ENCODE measurements around the gene LRRK1. TPM values are rescaled to one million over a fixed set of nuclear protein-coding genes. Genes with fewer than 3 reads are reported as not detected.
A peak's percentile ranks its signal among the peaks of the same experiment; 100 is the strongest.

The LRRK1 gene
- total RNA-seq, 1 donor from 2014 or later, result 4.2 TPM

GRCh38 chr15:101003081-101003480 lies 83.9 kb downstream of the LRRK1 start:
- TF ChIP-seq CTCF (IDR thresholded peaks at IDR 0.05; ENCODE audit: insufficient read depth, low read length, severe bottlenecking), result no peak
- DNase-seq (ENCODE audit: low read depth) (no peak), FAIRE-seq (no peak)
- peaks cover 2% of the 10 kb centered on the region for H3K36me3 ChIP-seq (ENCODE audit: control insufficient read depth, insufficient read depth, low read length)
- H3K4me3 ChIP-seq (ENCODE audit: low read depth, low read length), result no peak overlapping the region
- H3K27me3 ChIP-seq (ENCODE audit: control insufficient read depth, insufficient read depth, low read length), result no peaks in the 10 kb centered on the region

GRCh38 chr15:101003706-101004105 lies 84.5 kb downstream of the LRRK1 start:
- no peak for FAIRE-seq

DNA sequence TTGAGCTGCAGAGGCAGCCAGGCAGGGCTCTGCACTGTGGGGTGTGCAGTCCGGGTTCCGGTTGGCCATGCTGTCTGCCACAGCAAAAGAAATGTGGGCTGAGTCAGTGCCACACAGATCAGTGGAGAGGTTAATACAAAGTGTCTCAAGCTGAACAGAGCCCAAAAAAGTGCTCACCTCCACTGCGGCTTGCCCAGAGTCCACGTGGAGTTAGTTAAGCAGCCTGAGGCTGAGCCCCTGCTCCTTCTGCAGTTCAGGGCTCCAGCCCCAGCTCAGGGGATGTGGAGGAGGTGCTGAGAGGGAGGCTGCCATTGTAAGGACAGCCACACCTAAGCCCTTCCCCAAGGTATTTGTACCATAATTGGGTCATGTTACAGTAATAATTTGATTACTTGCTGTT lies 85.3 kb downstream of the LRRK1 start:
- H3K4me3 ChIP-seq (ENCODE audit: low read depth, low read length), result no peak overlapping the region
- FAIRE-seq (no peak), DNase-seq (ENCODE audit: low read depth) (no peak)
- no peak for TF ChIP-seq CTCF (IDR thresholded peaks at IDR 0.05; ENCODE audit: insufficient read depth, low read length, severe bottlenecking)
- H3K36me3 ChIP-seq (ENCODE audit: control insufficient read depth, insufficient read depth, low read length), result peaks cover 2% of the 10 kb centered on the region
- H3K27me3 ChIP-seq (ENCODE audit: control insufficient read depth, insufficient read depth, low read length), result no peaks in the 10 kb centered on the region

More at GRCh38 chr15:101003706-101004105, 84.5 kb downstream of the LRRK1 start:
- DNase-seq (ENCODE audit: low read depth), result no peak
- Histone ChIP-seq H3K36me3 (ENCODE audit: control insufficient read depth, insufficient read depth, low read length) (peaks cover 2% of the 10 kb centered on the region), H3K4me3 (ENCODE audit: low read depth, low read length) (no peak overlapping the region), H3K27me3 (ENCODE audit: control insufficient read depth, insufficient read depth, low read length) (no peaks in the 10 kb centered on the region)
- no peak for TF ChIP-seq CTCF (IDR thresholded peaks at IDR 0.05; ENCODE audit: insufficient read depth, low read length, severe bottlenecking)

- DNase-seq (ENCODE audit: low read depth) (no peak), FAIRE-seq (no peak)
- peaks cover 4% of the 10 kb centered on the region for H3K36me3 ChIP-seq (ENCODE audit: control insufficient read depth, insufficient read depth, low read length)
- no peaks in the 10 kb centered on the region for H3K27me3 ChIP-seq (ENCODE audit: control insufficient read depth, insufficient read depth, low read length)
- TF ChIP-seq CTCF (IDR thresholded peaks at IDR 0.05; ENCODE audit: insufficient read depth, low read length, severe bottlenecking), result no peak
- no peak overlapping the region for H3K4me3 ChIP-seq (ENCODE audit: low read depth, low read length)
These were observed 86.0 kb downstream of the LRRK1 start for GRCh38 chr15:101004986-101005747.

DNA sequence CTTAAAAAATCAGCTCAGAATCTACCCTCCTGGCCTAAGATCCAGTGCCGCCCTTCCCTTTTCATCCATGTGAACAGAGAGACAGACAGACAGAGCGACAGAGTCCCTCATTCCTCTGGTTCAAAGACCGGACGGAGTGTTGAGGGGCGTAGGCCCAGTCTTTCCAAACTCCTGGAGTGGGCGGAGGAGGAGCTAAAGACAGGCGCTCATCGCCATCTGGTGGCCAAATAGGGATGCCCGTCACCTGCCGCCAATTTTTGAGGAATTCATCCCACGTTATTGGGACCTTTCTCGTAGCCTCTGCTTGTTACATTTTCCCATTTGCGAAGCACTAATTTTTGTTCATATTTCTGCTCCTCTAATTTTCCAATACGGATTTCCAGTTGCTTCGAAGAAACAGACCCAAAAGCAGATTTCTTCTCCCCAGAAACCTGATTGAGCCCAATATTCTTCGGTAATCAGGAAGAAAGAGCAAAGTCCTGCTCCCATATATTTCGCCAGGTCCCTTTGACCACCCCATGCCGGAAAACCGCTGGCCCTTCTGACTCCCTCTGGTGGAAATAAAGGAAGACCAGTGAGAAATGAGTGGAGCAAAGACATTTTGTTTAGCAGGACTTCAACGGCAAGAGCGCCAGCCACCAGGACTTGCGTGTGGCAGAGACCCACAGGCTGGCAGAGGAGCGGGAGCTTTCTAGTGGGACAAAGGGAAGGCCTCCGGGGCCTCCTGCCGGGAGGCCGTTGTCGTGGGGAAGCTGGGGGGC lies 88.0 kb downstream of the LRRK1 start:
- DNase-seq (ENCODE audit: low read depth) (peak; percentile 62), FAIRE-seq (no peak)
- Histone ChIP-seq H3K36me3 (ENCODE audit: control insufficient read depth, insufficient read depth, low read length) (peaks cover 6% of the 10 kb centered on the region), H3K27me3 (ENCODE audit: control insufficient read depth, insufficient read depth, low read length) (no peaks in the 10 kb centered on the region), H3K4me3 (ENCODE audit: low read depth, low read length) (no peak overlapping the region)
- peak; percentile 92 for TF ChIP-seq CTCF (IDR thresholded peaks at IDR 0.05; ENCODE audit: insufficient read depth, low read length, severe bottlenecking)

All from bronchial epithelial cell (primary cell).